SU-DHL-6 (cell line): ENCODE data around the gene SSR3.

ENCODE experiments used
- EZH2phosphoT487 ChIP-seq: fragments of 200-600 bp; sonication (generic), shearing (Covaris generic); conservative IDR thresholded peaks from 2 replicates; pipeline ENCODE4 v1.6.1; 2018; ENCODE audit warnings: mild to moderate bottlenecking, antibody characterized with exemption, low read length, moderate library complexity, mixed read lengths
- TF ChIP-seq, protein P1 (sequence below): fragments of 200-600 bp; sonication (generic); IDR thresholded peaks from one replicate; pipeline ENCODE4 v1.5.1; 2017; ENCODE audit warnings: antibody characterized with exemption, mild to moderate bottlenecking, low read length, moderate library complexity; ENCODE audit not compliant: insufficient read depth, poor library complexity, severe bottlenecking

DNA sequence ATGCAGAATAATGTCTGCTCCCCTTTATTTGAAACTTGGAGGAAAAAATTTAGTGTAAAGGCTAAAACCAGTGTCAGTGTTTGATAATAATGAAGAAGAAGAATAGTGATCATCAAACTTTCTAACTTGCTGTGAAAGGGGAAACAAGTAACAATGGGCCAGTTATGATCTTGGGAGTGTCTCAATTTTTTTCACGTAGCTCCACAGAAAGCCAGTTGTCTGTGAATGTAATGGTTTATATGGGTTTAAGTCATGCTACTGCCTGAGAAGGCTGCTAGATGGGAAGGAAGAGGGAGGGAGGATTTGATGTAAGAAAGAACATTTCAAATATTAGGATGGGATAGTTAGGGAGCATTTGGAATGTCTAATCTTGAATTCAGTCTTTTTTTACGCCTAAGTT is 21.1 kb upstream of the SSR3 start:
- TF ChIP-seq, protein P1, sequence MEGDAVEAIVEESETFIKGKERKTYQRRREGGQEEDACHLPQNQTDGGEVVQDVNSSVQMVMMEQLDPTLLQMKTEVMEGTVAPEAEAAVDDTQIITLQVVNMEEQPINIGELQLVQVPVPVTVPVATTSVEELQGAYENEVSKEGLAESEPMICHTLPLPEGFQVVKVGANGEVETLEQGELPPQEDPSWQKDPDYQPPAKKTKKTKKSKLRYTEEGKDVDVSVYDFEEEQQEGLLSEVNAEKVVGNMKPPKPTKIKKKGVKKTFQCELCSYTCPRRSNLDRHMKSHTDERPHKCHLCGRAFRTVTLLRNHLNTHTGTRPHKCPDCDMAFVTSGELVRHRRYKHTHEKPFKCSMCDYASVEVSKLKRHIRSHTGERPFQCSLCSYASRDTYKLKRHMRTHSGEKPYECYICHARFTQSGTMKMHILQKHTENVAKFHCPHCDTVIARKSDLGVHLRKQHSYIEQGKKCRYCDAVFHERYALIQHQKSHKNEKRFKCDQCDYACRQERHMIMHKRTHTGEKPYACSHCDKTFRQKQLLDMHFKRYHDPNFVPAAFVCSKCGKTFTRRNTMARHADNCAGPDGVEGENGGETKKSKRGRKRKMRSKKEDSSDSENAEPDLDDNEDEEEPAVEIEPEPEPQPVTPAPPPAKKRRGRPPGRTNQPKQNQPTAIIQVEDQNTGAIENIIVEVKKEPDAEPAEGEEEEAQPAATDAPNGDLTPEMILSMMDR: no peak
- TF ChIP-seq EZH2phosphoT487: no peak
